Gastrocnemius medialis (tissue), 4 donors: Measurements from ENCODE around the gene ZCCHC24. TPM values are rescaled to one million over a fixed set of nuclear protein-coding genes. Genes with fewer than 3 reads are reported as not detected.
A peak's percentile ranks its signal among the peaks of the same experiment; 100 is the strongest.

Experiments
- ATAC-seq, 2 donors: fragments of 150-250 bp; one replicate each; pipeline ENCODE4 v1.9.1; 2016
- DNase-seq, 2 donors: peaks; one replicate each; pipeline ENCODE4 v3.0.0-alpha.2; 2019
- H3K27ac ChIP-seq, 4 donors: fragments of 200-600 bp; sonication (generic); 1 replicate in 1 of 4; 2 replicates in 3 of 4; pipeline ENCODE4 v1.5.1; 2016 to 2018; ENCODE audit warnings: mild to moderate bottlenecking in 2 of 4, moderate library complexity in 1 of 4
- H3K27me3 ChIP-seq, 3 donors: fragments of 200-600 bp; sonication (generic) in 2 of 3; 1 replicate in 1 of 3; 2 replicates in 2 of 3; pipeline versions ENCODE4 v1.5.1 to v1.6.0; 2016 to 2019; ENCODE audit warnings: mild to moderate bottlenecking in 1 of 3, moderate library complexity in 1 of 3
- H3K36me3 ChIP-seq, 2 donors: fragments of 200-600 bp; sonication (generic) in 1 of 2; one replicate each; pipeline ENCODE4 v1.5.1; 2017 to 2018
- H3K4me1 ChIP-seq, 2 donors: fragments of 200-600 bp; sonication (generic) in 1 of 2; one replicate each; pipeline ENCODE4 v1.5.1; 2016 to 2017; ENCODE audit warnings: mild to moderate bottlenecking in 2 of 2
- H3K4me3 ChIP-seq, 4 donors: fragments of 200-600 bp; sonication (generic) in 3 of 4; 1 replicate in 1 of 4; 2 replicates in 3 of 4; pipeline ENCODE4 v1.5.1; 2016 to 2019; ENCODE audit warnings: mild to moderate bottlenecking in 2 of 4
- H3K9me3 ChIP-seq, 3 donors: fragments of 200-600 bp; sonication (generic) in 2 of 3; 1 replicate in 1 of 3; 2 replicates in 2 of 3; pipeline ENCODE4 v1.5.1; 2016 to 2019
- CTCF ChIP-seq, 5 experiments: fragments of 450-650 bp in 3 of 5; fragments of 200-600 bp in 2 of 5; sonication (generic) in 2 of 5; IDR thresholded peaks in 4 of 5; conservative IDR thresholded peaks in 1 of 5; 1 replicate in 4 of 5; 2 replicates in 1 of 5; pipeline ENCODE4 v1.5.1; 2016 to 2019; ENCODE audit warnings: antibody characterized with exemption in 5 of 5, mild to moderate bottlenecking in 3 of 5, moderate library complexity in 3 of 5
- POLR2A ChIP-seq, 2 donors: fragments of 450-650 bp; IDR thresholded peaks; one replicate each; pipeline ENCODE4 v1.6.1; 2017; ENCODE audit warnings: antibody characterized with exemption in 2 of 2, mild to moderate bottlenecking in 2 of 2, moderate library complexity in 2 of 2
- in situ Hi-C, 4 donors: fragments of 200-750 bp; cut with MboI; loops; one replicate each; pipeline versions ENCODE4 v1.15.0 to v1.8.0; 2017; ENCODE audit warnings: low sequenced_read_pairs in 4 of 4
- intact Hi-C: fragments of 100-400 bp; cut with DNase I; formaldehyde crosslinking; loops from one replicate; pipeline ENCODE4 v1.15.1; 2023; ENCODE audit warnings: low total_unique reads
- total RNA-seq, 4 donors: library from RNA; depleted of rRNA; stranded (reverse); fragments of >200 nt; gene quantifications; one replicate each; pipeline versions ENCODE4 v1.1.0 to v1.2.3, GENCODE V29; 2016

The ZCCHC24 gene
- total RNA-seq, 4 donors from 2014 or later, result 59.6 to 122 (median 84.5) TPM

DNA sequence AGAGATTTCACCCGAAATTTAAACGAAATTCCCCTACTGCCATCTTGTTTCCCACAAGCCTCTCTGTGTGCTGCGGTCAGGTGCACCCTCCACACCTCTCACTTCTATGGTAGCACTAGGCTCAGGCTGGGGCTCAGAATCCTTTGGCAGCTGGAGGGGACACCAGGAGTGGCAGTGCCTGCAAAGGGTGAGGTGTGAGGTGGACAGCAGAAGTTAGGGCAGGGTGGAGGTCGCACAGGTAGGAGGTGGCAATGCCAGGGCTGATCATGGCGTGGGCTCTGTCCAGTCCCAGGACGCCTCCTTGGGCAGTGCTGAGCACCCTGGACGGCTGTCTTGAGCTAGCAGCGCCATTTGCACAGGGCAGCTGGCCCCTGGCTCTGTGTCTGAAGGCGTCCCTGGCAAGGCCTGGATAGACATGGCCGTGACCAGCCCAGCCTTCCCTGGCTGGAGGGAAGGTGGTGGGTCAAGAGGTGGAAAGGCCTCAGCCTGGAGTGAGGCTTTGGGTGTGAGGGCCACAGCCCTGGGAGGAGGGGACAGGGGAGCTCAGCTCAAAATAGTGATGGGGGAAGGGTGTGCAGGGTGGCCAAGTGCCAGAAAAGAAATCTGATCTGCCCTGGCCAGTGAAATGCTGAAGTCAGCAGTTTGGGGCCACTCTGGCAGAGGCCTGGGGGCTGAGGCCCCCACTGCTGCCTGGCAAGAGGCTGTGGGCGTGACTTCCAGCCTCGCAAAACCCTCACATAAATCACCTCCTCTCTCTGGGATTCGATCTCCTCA lies 40.0 kb downstream of the ZCCHC24 start:
- no peaks in the 10 kb centered on the region for H3K9me3 ChIP-seq
- peak in 1 of 2 donors; percentile 57 for DNase-seq
- in situ Hi-C loops (no loop called here), intact Hi-C loops (no loop called here)
- TF ChIP-seq POLR2A (IDR thresholded peaks at IDR 0.05) (no peak), CTCF (IDR thresholded peaks at IDR 0.05 in 4 of 5, conservative IDR thresholded peaks at IDR 0.05 in 1 of 5) (no peak)
- ATAC-seq, result peak in 1 of 2 donors; percentile 27
- no peaks in the 10 kb centered on the region for H3K36me3 ChIP-seq
- H3K4me1 ChIP-seq, result no peaks in the 10 kb centered on the region
- H3K27me3 ChIP-seq, result no peaks in the 10 kb centered on the region
- H3K27ac ChIP-seq, result peak overlapping the region; percentile 49 to 87 (median 68)
- no peak overlapping the region for H3K4me3 ChIP-seq

DNA sequence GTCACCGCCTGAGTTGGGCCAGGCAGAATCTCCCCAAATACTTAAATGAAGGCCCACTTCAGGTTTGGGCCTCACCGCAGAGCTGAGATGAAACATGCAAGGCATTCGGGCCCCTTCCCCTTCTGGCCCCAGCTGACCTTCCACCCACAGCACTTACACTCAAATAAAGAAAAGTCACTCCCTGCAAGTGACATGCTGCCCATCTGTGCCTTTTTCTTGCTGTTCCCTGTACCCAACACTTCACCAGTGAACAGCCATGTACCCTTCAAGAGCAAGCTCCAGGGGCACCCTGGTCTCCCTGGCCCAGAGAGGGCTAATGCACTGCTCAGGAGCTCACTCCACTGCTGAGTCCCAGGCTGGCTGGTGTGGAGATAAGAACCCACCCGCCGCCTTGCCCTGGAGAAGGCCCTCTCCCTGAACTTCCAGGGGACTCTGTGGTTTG lies 40.7 kb downstream of the ZCCHC24 start:
- peak overlapping the region; percentile 49 to 87 (median 84) for H3K27ac ChIP-seq
- no peak overlapping the region for H3K4me3 ChIP-seq
- peaks cover 0 to 4% of the 10 kb centered on the region in 2 donors for H3K4me1 ChIP-seq
- H3K36me3 ChIP-seq, result no peaks in the 10 kb centered on the region
- intact Hi-C loops (no loop called here), in situ Hi-C loops (no loop called here)
- TF ChIP-seq CTCF (IDR thresholded peaks at IDR 0.05 in 4 of 5, conservative IDR thresholded peaks at IDR 0.05 in 1 of 5) (no peak), POLR2A (IDR thresholded peaks at IDR 0.05) (no peak)
- no peak for ATAC-seq
- no peaks in the 10 kb centered on the region for H3K27me3 ChIP-seq
- no peaks in the 10 kb centered on the region for H3K9me3 ChIP-seq
- DNase-seq, result peak in 1 of 2 donors; percentile 12

DNA sequence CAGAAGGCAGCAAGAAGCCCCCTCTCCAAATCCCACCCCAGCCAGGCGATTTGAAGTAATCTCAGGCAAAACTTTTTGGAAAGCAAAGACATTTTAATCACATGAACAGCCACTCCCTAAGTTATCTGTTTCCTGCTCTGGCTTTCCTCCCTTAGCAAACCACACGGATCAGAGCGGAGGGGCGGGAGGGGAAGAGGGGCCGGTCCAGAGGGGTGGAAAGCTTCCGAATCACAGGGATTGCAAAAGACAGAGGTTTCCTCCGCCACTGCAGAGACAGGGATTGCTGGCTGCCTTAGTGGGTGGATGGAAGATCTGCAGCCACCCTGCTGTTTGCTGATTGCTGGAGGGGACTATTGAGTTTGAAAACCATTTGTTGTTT lies 41.2 kb downstream of the ZCCHC24 start:
- in situ Hi-C loops (no loop called here), intact Hi-C loops (no loop called here)
- ATAC-seq, result peak; percentile 16 to 21
- Histone ChIP-seq H3K27ac (peak overlapping the region; percentile 80 to 87 (median 84)), H3K4me3 (no peak overlapping the region), H3K27me3 (no peaks in the 10 kb centered on the region), H3K36me3 (no peaks in the 10 kb centered on the region), H3K4me1 (peaks cover 0 to 9% of the 10 kb centered on the region in 2 donors), H3K9me3 (no peaks in the 10 kb centered on the region)
- TF ChIP-seq CTCF (IDR thresholded peaks at IDR 0.05 in 4 of 5, conservative IDR thresholded peaks at IDR 0.05 in 1 of 5), result no peak
- no peak for TF ChIP-seq POLR2A (IDR thresholded peaks at IDR 0.05)
- DNase-seq, result peak in 1 of 2 donors; percentile 69

DNA sequence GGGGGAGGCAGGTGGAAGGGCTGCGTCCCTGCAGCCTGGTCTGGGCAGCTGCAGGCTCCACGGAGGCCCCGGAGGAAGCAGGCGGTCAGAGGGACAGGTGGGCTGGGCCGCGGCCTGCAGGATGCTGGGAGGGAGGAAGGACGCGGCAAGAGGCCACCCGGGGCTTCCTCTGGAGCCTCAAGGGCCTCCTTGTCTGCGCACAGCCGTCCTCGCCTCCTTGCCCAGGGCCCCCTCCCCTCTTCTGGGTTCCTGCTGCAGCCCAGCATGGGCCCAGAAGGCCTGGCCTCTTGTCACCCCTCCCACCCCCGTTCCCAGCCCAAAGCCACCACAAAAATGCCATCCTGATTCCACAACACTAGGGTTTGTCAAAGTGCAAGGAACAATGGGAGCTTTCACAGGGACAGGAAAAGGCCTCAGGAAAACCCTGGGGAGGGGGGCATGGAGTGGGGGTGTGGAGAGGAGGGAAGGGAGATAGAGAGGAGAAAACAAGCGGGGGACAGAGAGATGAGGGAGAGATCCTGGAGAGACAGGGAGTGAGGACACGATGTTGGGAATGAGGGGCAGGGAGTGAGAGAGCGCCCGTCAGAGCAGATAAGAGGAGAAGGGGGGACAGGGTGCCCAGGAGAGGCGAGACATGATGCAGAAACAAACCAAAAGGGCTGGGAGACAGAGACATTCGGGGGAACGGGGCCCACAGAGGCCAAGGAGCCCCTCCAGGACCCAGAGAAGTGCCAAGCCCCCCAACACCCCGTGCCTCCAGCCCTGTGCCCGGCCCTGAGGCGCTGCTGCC lies 41.8 kb downstream of the ZCCHC24 start:
- TF ChIP-seq POLR2A (IDR thresholded peaks at IDR 0.05), result no peak
- TF ChIP-seq CTCF (IDR thresholded peaks at IDR 0.05 in 4 of 5, conservative IDR thresholded peaks at IDR 0.05 in 1 of 5), result no peak
- no peaks in the 10 kb centered on the region for H3K27me3 ChIP-seq
- in situ Hi-C loops, result no loop called here
- H3K4me1 ChIP-seq, result peaks cover 0 to 15% of the 10 kb centered on the region in 2 donors
- intact Hi-C loops, result no loop called here
- peak overlapping the region; percentile 80 to 87 (median 84) for H3K27ac ChIP-seq
- ATAC-seq, result no peak
- no peaks in the 10 kb centered on the region for H3K36me3 ChIP-seq
- no peaks in the 10 kb centered on the region for H3K9me3 ChIP-seq
- peak in 1 of 2 donors; percentile 25 for DNase-seq
- peak overlapping the region in 1 of 4 donors; percentile 12 for H3K4me3 ChIP-seq
